Smooth muscle cell (in vitro differentiated cells): Measurements from ENCODE around the gene SCN8A. TPM values are rescaled to one million over a fixed set of nuclear protein-coding genes. Genes with fewer than 3 reads are reported as not detected.

Experiments
- DNase-seq: peaks from one replicate; lab custom pipeline; 2025; ENCODE audit not compliant: unreplicated experiment; lab: John Stamatoyannopoulos, UW
- H2AFZ ChIP-seq: fragments of 200-600 bp; sonication (generic); 2 replicates; pipeline ENCODE4 v1.6.0; 2016; ENCODE audit warnings: antibody characterized with exemption, low read depth, mild to moderate bottlenecking
- H3F3A ChIP-seq: fragments of 200-600 bp; sonication (generic); 2 replicates; pipeline ENCODE4 v1.6.0; 2017; ENCODE audit warnings: antibody characterized with exemption, low read depth
- H3K27ac ChIP-seq: fragments of 200-600 bp; sonication (generic); 2 replicates; pipeline ENCODE4 v1.5.1; 2016; ENCODE audit warnings: low read depth, mild to moderate bottlenecking
- H3K27me3 ChIP-seq: fragments of 200-600 bp; sonication (generic); 2 replicates; pipeline ENCODE4 v1.6.1; 2016; ENCODE audit warnings: low read depth, mild to moderate bottlenecking
- H3K36me3 ChIP-seq: fragments of 200-600 bp; sonication (generic); 2 replicates; pipeline ENCODE4 v1.5.1; 2016; ENCODE audit warnings: low read depth
- H3K4me1 ChIP-seq: fragments of 200-600 bp; sonication (generic); 2 replicates; pipeline ENCODE4 v1.5.1; 2016; ENCODE audit warnings: low read depth
- H3K4me2 ChIP-seq: fragments of 200-600 bp; sonication (generic); 2 replicates; pipeline ENCODE4 v1.6.0; 2016; ENCODE audit warnings: mild to moderate bottlenecking
- H3K4me3 ChIP-seq: fragments of 200-600 bp; sonication (generic); 2 replicates; pipeline ENCODE4 v1.5.1; 2016; ENCODE audit warnings: mild to moderate bottlenecking
- H3K79me2 ChIP-seq: fragments of 200-600 bp; sonication (generic); 2 replicates; pipeline ENCODE4 v1.6.0; 2016; ENCODE audit warnings: low read depth, mild to moderate bottlenecking
- H3K9ac ChIP-seq: fragments of 200-600 bp; sonication (generic); 2 replicates; pipeline ENCODE4 v1.6.0; 2016; ENCODE audit warnings: low read depth
- H3K9me3 ChIP-seq: fragments of 200-600 bp; sonication (generic); replicated peaks from 2 replicates; pipeline ENCODE4 v1.5.1; 2016; ENCODE audit warnings: low read depth
- H4K20me1 ChIP-seq: fragments of 200-600 bp; sonication (generic); 2 replicates; pipeline ENCODE4 v1.6.0; 2016; ENCODE audit warnings: low read depth
- CTCF ChIP-seq: fragments of 200-600 bp; sonication (generic); IDR thresholded peaks from 2 replicates; pipeline ENCODE4 v1.5.1; 2017; ENCODE audit warnings: borderline replicate concordance, mild to moderate bottlenecking, antibody characterized with exemption; ENCODE audit not compliant: insufficient read depth, poor library complexity, severe bottlenecking
- WGBS: methylation state at CpG from one replicate; pipeline ENCODE4 v1.1.7; 2016; ENCODE audit warnings: low lambda C conversion rate; 5-methylcytosine and 5-hydroxymethylcytosine counted together
- polyA plus RNA-seq: library from polyadenylated mRNA; unstranded; fragments of >200 nt; fragmentation: Nextera tagmentation; extraction: Ambion mirVana; gene quantifications from 2 replicates; pipeline ENCODE4 v1.2.1, GENCODE V29; 2016
- total RNA-seq: library from RNA; depleted of rRNA; stranded (reverse); fragments of >200 nt; gene quantifications from 2 replicates; pipeline ENCODE4 v1.2.3, GENCODE V29; 2014

SCN8A gene
- total and polyA plus RNA-seq, 2 experiments from 2014 or later = 0.38 to 4.5 TPM

DNA sequence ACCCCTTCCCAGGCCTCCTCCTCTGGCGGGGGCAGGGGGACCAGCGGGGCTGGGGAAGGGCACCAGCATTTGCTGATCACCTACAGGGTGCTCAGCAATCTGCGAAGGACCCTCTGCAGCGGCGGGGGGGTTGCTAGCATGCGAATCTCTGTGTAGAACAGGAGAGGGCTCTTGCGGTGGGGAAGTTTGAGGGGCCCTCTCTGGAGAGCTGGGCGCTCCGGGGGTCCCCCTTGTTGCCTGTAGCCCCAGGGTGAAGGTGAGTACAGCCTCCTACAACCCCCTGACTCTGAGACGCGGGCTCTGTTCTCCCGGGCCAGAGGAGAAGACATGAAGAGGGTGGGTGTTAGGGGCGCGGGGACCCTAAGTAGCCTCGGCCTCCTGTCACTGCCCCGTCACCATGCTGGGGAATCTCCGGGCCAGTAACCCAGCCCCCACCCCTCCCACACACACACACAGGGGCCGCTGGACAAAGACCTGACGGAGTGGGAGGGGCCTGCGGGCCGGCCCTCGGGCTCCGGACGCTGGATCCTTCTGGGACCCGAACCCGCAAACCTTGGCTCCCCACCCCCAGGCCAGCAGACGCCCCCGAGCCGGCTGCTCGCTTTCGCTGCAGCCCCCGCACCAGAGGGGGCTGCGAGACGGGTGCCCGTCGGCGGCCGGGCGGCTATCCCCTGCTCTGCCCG is 256.8 kb downstream of the SCN8A start:
- Histone ChIP-seq H3K9me3 (no peaks in the 10 kb centered on the region), H3K36me3 (no peaks in the 10 kb centered on the region), H4K20me1 (peaks cover 23% of the 10 kb centered on the region), H2AFZ (peak overlapping the region; percentile 91), H3K4me2 (peak overlapping the region; percentile 100), H3F3A (no peaks in the 10 kb centered on the region), H3K4me3 (peak overlapping the region; percentile 79), H3K27ac (peak overlapping the region; percentile 60), H3K79me2 (peaks cover 25% of the 10 kb centered on the region), H3K27me3 (no peaks in the 10 kb centered on the region), H3K4me1 (peaks cover 11% of the 10 kb centered on the region), H3K9ac (peak overlapping the region; percentile 73)
- DNase-seq = no peak
- TF ChIP-seq CTCF = no peak
- 2% methylated on average over 21 of the region's 40 CpGs for WGBS

GRCh38 chr12:51848326-51848727 is 257.3 kb downstream of the SCN8A start, which contains the start of gene FIGNL2:
Gene FIGNL2, minus strand, starts transcription at chr12:51848718. Its CDS starts 26,305 bp downstream, at chr12:51822413.
- Histone ChIP-seq H3K79me2 (peaks cover 25% of the 10 kb centered on the region), H4K20me1 (peaks cover 20% of the 10 kb centered on the region), H3K27me3 (no peaks in the 10 kb centered on the region), H3K9me3 (no peaks in the 10 kb centered on the region), H3K4me2 (peak within 1 kb of the TSS; percentile 100), H3F3A (no peaks in the 10 kb centered on the region), H3K4me3 (peak within 1 kb of the TSS; percentile 79), H3K9ac (peak within 1 kb of the TSS; percentile 73), H3K27ac (peak within 1 kb of the TSS; percentile 60), H3K36me3 (no peaks in the 10 kb centered on the region), H2AFZ (peak within 1 kb of the TSS; percentile 91), H3K4me1 (peaks cover 11% of the 10 kb centered on the region)
- no peak for TF ChIP-seq CTCF
- no CpG with 5 or more reads among the region's 51 CpGs for WGBS
- no peak for DNase-seq

GRCh38 chr12:51848841-51849735 is 258.1 kb downstream of the SCN8A start:
- H3K9ac ChIP-seq = no peak overlapping the region
- H4K20me1 ChIP-seq = peaks cover 17% of the 10 kb centered on the region
- H3K79me2 ChIP-seq = peaks cover 18% of the 10 kb centered on the region
- H3K9me3 ChIP-seq = no peaks in the 10 kb centered on the region
- no peaks in the 10 kb centered on the region for H3K27me3 ChIP-seq
- no peak overlapping the region for H2AFZ ChIP-seq
- peak overlapping the region; percentile 79 for H3K4me3 ChIP-seq
- peaks cover 11% of the 10 kb centered on the region for H3K4me1 ChIP-seq
- no peak overlapping the region for H3K27ac ChIP-seq
- no peak for TF ChIP-seq CTCF
- H3F3A ChIP-seq = no peaks in the 10 kb centered on the region
- H3K4me2 ChIP-seq = peak overlapping the region; percentile 100
- DNase-seq = peak; percentile 56
- 12% methylated on average over 23 of the region's 57 CpGs for WGBS
- no peaks in the 10 kb centered on the region for H3K36me3 ChIP-seq
